ENCODE measurements around the gene PRIMPOL.
A peak's percentile ranks its signal among the peaks of the same experiment; 100 is the strongest.

PRIMPOL gene

DNA sequence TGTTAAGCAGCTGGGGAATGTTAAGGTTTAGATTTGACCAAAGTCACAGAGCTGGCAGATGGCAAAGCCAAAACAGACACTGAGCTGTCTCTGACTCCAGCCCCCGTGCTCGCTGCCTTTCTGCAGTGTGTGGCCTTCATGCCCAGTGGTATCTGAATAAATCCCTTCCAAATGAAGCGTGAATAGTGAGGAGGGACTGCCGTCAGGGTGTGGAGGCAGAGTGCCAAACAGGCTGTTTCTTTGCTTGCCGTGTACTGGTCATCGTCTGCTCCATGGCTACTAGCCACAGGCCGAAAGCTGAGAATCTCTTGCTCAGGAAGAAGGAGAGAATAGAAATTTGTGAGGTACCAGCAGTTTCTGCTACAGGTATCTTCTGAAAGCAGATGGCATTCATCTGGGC, 19.7 kb downstream of the PRIMPOL start:
- no peak for DNase-seq

DNA sequence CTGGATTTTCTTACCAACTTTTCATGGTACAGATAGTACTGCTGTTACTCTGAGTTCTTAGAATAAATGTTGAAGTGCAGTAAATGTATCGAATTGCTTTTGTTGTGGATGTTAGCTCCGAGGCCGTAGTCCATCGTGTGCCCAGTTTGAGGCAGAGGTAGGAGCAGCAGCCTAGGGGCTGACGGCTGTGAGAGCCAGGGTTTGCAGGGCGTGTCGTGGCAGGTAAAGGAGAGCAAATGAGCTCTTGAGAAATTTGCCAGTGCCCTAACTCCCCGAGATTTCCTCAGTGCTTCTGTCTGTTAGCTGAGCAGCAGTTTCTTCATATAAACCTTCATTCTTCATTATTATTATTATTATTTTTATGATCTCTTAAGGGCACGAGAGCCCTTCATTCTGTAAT, 21.6 kb downstream of the PRIMPOL start:
- no peak for DNase-seq

- DNase-seq, result no peak
Measured at GRCh38 chr4:184672741-184673140, 23.2 kb downstream of the PRIMPOL start.

DNA sequence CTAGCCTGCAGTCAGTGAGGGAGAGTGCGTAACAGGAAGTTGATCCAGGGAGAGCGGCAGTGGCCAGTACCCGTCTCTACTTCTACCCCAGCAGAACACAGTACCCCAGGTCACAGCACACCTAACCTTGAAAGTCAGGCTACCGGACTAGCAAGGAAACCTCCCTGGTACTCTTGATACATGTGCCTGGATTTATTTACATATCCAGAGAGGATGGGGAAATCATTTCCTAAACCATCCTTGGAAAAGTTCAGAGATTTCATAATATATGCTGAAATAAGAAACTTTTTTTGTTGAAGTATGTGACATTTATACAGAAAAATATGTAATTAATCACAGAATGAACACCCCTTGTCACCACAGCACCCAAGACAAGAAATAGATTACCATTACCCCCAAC, 24.5 kb downstream of the PRIMPOL start:
- no peak for DNase-seq

GRCh38 chr4:184675018-184675417, 25.5 kb downstream of the PRIMPOL start:
- no peak for DNase-seq

DNA sequence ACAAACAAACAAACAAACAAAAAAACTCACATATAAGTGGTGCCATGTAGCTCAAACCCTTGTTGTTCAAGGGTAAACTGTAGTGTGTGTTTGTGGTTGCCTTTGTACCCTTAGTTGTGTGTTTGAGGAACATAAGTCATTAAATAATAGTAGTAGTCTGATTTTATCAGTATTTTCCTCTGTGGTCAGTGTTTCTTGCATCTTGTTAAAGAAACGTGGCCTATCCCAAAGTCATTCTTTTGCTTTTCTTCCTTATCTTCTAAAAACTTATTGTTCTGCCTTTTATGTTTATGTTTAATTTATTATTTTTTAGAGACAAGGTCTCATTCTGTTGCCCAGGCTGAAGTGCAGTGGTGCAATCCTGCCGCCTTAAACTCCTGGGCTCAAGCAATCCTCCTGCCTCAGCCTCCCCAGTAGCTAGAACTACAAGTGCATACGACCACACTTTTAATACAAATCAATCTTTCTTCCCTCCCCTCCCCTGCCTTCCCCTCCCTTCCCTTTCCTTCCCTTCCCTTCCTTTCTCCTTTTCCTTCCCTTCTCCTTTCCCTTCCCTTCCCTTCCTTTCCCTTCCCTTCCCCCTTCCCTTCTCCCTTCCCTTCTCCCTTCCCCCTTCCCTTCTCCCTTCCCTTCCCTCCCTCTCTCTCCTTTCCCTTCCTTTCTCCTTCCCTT, 26.4 kb downstream of the PRIMPOL start:
- DNase-seq, result no peak

DNA sequence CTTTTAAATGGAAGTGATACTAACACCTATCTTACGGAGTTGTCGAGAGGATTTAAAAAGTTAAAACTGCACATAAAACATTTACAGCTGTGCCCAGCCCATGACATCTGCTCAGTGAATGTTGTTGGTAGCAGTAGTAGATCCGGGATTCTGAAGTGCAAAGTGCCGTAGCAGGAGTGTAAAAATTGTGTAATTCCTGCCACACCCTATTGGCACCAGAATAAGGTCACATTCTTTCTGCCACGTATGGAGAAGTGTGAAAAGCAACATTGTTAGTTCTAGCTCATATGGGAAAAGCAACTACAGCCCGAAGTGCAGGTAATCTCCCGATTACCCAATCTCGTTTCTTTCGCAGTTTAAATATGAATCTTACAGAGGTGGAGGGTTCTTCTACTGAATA, 31.2 kb downstream of the PRIMPOL start:
- DNase-seq, result no peak

GRCh38 chr4:184681916-184682315, 32.4 kb downstream of the PRIMPOL start:
- no peak for DNase-seq

DNA sequence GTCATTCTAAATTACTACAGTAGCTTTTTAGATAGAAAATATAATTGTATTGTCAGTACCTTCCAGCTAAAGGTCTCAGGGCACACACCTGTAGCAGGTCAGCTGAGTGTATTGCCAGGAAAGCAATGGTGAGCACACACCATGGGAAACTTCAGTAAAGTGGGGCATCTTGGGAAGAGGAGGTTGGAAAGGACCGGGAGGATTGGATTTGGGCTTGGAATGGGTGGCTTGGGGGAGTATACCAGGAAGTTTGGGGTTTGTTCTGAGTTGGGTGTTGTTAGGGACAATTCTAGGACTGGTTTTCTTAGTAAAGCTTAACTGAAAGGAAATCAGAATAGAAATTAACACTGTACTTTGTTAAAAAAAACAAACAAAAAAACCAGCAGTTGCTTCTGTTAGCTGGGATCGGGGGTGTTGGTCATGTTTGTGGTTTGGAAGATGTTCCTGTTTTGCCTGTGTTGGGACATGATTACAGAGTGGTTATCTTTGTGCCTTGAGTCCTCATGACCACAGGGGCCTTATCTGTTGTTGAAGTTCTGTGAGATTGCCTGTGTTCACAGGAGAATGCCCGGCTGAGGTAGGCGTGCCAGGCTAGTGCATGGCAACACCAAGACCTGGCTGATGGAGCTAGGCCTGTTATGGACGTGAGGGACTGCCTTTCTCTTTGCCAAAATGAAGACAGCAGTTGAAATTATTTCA, 35.1 kb downstream of the PRIMPOL start:
- no peak for DNase-seq

- DNase-seq, result no peak
Measured at GRCh38 chr4:184688005-184688404, 38.5 kb downstream of the PRIMPOL start.

- DNase-seq, result no peak
Measured at GRCh38 chr4:184688447-184688846, 38.9 kb downstream of the PRIMPOL start.

GRCh38 chr4:184689681-184690080, 40.1 kb downstream of the PRIMPOL start:
- DNase-seq, result no peak

GRCh38 chr4:184693056-184693455, 43.5 kb downstream of the PRIMPOL start:
- no peak for DNase-seq

- DNase-seq, result no peak
Measured at GRCh38 chr4:184694412-184694956, 44.9 kb downstream of the PRIMPOL start.

GRCh38 chr4:184695178-184695896, 45.8 kb downstream of the PRIMPOL start:
- no peak for DNase-seq

GRCh38 chr4:184697956-184698355, 48.4 kb downstream of the PRIMPOL start:
- DNase-seq, result no peak

GRCh38 chr4:184699941-184700340, 50.4 kb downstream of the PRIMPOL start:
- DNase-seq, result no peak

DNA sequence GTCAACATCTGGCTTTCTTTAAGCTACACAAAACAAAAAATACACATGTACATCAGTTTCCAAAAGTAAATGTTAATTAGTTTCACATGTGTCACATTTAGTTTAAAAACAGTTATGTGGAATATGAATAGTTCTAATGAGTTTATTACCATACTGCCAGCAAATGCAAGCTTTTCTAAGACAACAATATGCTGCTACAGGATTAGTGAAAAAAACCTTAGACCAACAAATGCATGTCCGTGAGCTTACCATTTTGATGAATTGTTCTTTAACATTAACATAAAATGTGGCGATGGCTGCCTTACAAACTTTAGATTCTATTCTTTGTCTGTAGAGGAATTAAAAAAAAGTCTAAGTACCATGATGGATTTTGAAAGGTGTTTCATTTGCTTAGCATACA, 52.6 kb downstream of the PRIMPOL start:
- DNase-seq, result no peak

GRCh38 chr4:184705692-184706091, 56.2 kb downstream of the PRIMPOL start:
- DNase-seq, result peak; percentile 23

GRCh38 chr4:184706453-184706852, 56.9 kb downstream of the PRIMPOL start:
- DNase-seq, result no peak

DNA sequence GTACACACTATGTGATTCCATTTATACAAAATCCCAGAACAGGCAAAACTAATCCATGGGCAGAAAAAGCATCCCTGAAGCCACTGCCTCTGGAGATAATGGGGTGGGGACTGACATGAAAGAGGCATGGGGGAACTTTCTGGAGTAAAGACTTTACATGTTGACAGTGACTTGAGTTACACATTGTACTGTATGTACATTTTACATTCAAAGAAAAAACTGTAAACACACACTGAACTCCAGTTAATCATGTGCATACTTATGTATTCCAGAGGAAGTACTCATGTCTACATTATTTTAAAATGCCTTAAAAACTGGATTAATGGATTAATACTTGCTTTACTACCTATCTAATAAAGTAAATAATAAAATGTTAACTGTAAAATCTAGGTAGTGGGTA, 62.8 kb downstream of the PRIMPOL start:
- no peak for DNase-seq

DNA sequence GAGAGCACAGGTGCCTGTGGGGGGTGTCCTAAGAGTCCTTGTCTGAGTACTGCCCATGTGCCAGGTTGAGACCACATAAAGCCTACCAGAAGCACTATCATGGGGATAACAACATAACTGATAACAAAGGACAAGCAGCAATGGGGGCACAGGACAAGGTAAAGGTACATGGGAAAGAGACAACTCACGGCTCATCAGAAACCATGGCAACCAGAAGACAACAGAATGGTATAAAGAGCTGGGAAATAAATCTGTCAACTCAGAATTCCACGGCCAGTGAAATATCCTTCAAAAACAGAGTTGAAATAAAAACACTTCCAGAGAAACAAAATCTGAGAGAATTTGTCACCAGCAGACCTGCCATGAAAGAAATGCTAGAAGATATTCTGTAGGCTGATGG, 64.3 kb downstream of the PRIMPOL start:
- no peak for DNase-seq

DNA sequence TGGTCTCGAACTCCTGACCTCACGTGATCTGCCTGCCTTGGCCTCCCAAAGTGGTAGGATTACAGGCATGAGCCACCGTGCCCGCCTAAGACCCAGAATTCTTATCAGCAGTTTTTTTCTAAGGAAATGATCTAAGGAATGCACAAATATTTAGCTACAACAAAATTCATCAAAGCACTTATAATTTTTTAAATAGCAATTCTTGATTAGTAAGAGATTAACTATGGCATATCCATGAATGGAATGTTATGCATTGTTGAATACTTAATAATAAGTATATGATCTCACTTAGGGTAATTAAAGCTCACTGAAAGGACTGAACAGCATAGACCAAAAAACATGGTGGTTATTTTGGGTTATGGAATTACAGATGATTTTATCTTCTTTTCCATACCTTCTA, 66.0 kb downstream of the PRIMPOL start:
- DNase-seq, result no peak

DNA sequence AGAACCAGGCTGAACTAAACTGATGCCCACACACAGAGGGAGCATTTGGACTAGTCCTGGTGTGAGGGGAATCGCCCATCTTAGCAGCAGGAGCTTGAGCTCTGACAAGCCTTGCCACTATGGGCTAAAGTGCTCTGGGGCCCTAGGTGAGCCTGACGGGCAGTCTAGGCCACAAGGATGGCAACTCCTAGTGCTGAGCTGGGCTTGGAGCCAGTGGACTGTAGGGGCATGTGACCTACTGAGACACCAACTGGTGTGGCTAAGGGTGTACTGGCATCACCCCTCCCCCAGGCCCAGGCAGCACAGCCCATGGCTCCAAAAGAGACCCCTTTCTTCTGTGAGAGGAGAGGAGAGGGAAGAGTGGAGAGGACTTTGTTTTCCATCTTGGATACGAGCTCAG, 69.9 kb downstream of the PRIMPOL start:
- DNase-seq, result no peak

Measured in CD4-positive, alpha-beta T cell treated with Interleukin-10 for 1 hour (primary cell).